Measurements from ENCODE around the gene P2RY2. TPM values are rescaled to one million over a fixed set of nuclear protein-coding genes. Genes with fewer than 3 reads are reported as not detected.
A peak's percentile ranks its signal among the peaks of the same experiment; 100 is the strongest.

Gene P2RY2
- total and polyA plus RNA-seq, 10 of the 15 experiments (the other 5 are each of a cell fraction or from before 2014, with no cell fraction given): 0.03 to 0.23 (median 0.17) TPM; not detected in 7

GRCh38 chr11:73271936-73272679, 54.0 kb downstream of the P2RY2 start, which contains the start of gene P2RY6:
Gene P2RY6, plus strand, starts transcription at chr11:73272338. Its CDS starts 24,181 bp downstream, at chr11:73296519.
- H3K4me2 ChIP-seq (ENCODE audit: control insufficient read depth, insufficient read depth): peak within 1 kb of the TSS; percentile 21; the same call in 1 of the 2 replicates
- H3K36me3 ChIP-seq (ENCODE audit: control insufficient read depth in 2 of 2, insufficient read depth in 2 of 2, low read length in 1 of 2): no peaks in the 10 kb centered on the region
- no peaks in the 10 kb centered on the region for H3K9me3 ChIP-seq (replicated peaks; ENCODE audit: control insufficient read depth, insufficient read depth, low read length)
- H3K27ac ChIP-seq (ENCODE audit: control insufficient read depth, insufficient read depth): no peak within 1 kb of the TSS; the same call in 1 of the 2 replicates
- H3K4me3 ChIP-seq: peak within 1 kb of the TSS; percentile 3; the same call in 1 of the 2 replicates
- ChIA-PET POLR2A (interaction anchor here (0.5 to 0.6 kb wide), 2 partner anchors 556 to 641 kb away, joined by 3 read pairs; no protein-coding TSS in a partner anchor), CTCF (interaction anchor here (0.6 to 1.2 kb wide), 6 partner anchors 10 to 93 kb away, joined by 3 to 4 read pairs (median 4); no protein-coding TSS in a partner anchor), RAD21 (ENCODE audit: unreplicated experiment) (no interaction called here), SMC1A (ENCODE audit: uncharacterized antibody, unreplicated experiment) (interaction anchor here (1.3 to 3.1 kb wide), 2 partner anchors 16 to 19 kb away, joined by 3 to 11 read pairs; no protein-coding TSS in a partner anchor)
- in situ Hi-C loops (cut with MboI) (no loop called here), intact Hi-C loops (cut with micrococcal nuclease; ENCODE audit: unreplicated experiment) (no loop called here)
- no peaks in the 10 kb centered on the region; a peak in 1 of 4 replicates for H3K27me3 ChIP-seq (replicated peaks in 1 of 2; ENCODE audit: control insufficient read depth in 2 of 2, insufficient read depth in 2 of 2, low read length in 1 of 2)
- BruUV-seq (replicated peaks): no TSS peak
- no peak within 1 kb of the TSS for H3K9ac ChIP-seq (ENCODE audit: control insufficient read depth, insufficient read depth, low read length)
- DNase-seq (ENCODE audit: low read depth, low spot score) (no peak), ATAC-seq (peak; percentile 71), FAIRE-seq (peak; percentile 27)
- WGBS (ENCODE audit: insufficient coverage, insufficient replicate concordance, low lambda C conversion rate, missing lambda C conversion rate): 53% methylated on average over 17 of the region's 17 CpGs
- peaks cover 36% of the 10 kb centered on the region for H3K4me1 ChIP-seq (ENCODE audit: control insufficient read depth, insufficient read depth, low read length)
- no peak within 1 kb of the TSS for H2AFZ ChIP-seq (ENCODE audit: control insufficient read depth, low read depth, low read length)
- TF ChIP-seq BCL11A (IDR thresholded peaks at IDR 0.05; ENCODE audit: low read depth, low read length) (no peak), SPI1 (IDR thresholded peaks at IDR 0.05; ENCODE audit: borderline replicate concordance, insufficient read depth, low read depth, low read length) (peak; percentile 32; the same call in 1 of the 2 replicates)
- H3K79me2 ChIP-seq (ENCODE audit: control insufficient read depth, insufficient read depth, low read length): no peaks in the 10 kb centered on the region
- H4K20me1 ChIP-seq (ENCODE audit: control insufficient read depth, insufficient read depth): no peaks in the 10 kb centered on the region

GRCh38 chr11:73272680-73273038, 54.6 kb downstream of the P2RY2 start:
- RAD21 ChIA-PET (ENCODE audit: unreplicated experiment): no interaction called here
- in situ Hi-C loops (cut with MboI): no loop called here
- POLR2A ChIA-PET: interaction anchor here (0.5 to 0.6 kb wide), 2 partner anchors 557 to 642 kb away, joined by 3 read pairs; no protein-coding TSS in a partner anchor

More at GRCh38 chr11:73272680-73273038, 54.6 kb downstream of the P2RY2 start:
- Histone ChIP-seq H3K79me2 (ENCODE audit: control insufficient read depth, insufficient read depth, low read length) (no peaks in the 10 kb centered on the region), H2AFZ (ENCODE audit: control insufficient read depth, low read depth, low read length) (no peak overlapping the region), H4K20me1 (ENCODE audit: control insufficient read depth, insufficient read depth) (no peaks in the 10 kb centered on the region), H3K27me3 (replicated peaks in 1 of 2; ENCODE audit: control insufficient read depth in 2 of 2, insufficient read depth in 2 of 2, low read length in 1 of 2) (no peaks in the 10 kb centered on the region; a peak in 1 of 4 replicates), H3K9ac (ENCODE audit: control insufficient read depth, insufficient read depth, low read length) (no peak overlapping the region), H3K4me3 (no peak overlapping the region), H3K36me3 (ENCODE audit: control insufficient read depth in 2 of 2, insufficient read depth in 2 of 2, low read length in 1 of 2) (no peaks in the 10 kb centered on the region), H3K4me1 (ENCODE audit: control insufficient read depth, insufficient read depth, low read length) (peaks cover 36% of the 10 kb centered on the region), H3K4me2 (ENCODE audit: control insufficient read depth, insufficient read depth) (no peak overlapping the region), H3K27ac (ENCODE audit: control insufficient read depth, insufficient read depth) (no peak overlapping the region), H3K9me3 (replicated peaks; ENCODE audit: control insufficient read depth, insufficient read depth, low read length) (no peaks in the 10 kb centered on the region)
- TF ChIP-seq TCF12 (IDR thresholded peaks at IDR 0.05; ENCODE audit: low read depth, low read length): no peak
- no peak for TF ChIP-seq ELK1 (IDR thresholded peaks at IDR 0.05; ENCODE audit: low read depth, low read length)
- no peak for TF ChIP-seq BCLAF1 (IDR thresholded peaks at IDR 0.05)
- intact Hi-C loops (cut with micrococcal nuclease; ENCODE audit: unreplicated experiment): no loop called here
- DNase-seq (ENCODE audit: low read depth, low spot score) (no peak), FAIRE-seq (no peak), ATAC-seq (no peak)
- SMC1A ChIA-PET (ENCODE audit: uncharacterized antibody, unreplicated experiment): interaction anchor here (1.3 to 3.1 kb wide), 2 partner anchors 16 to 18 kb away, joined by 3 to 11 read pairs; no protein-coding TSS in a partner anchor
- no TSS peak for BruUV-seq (replicated peaks)
- CTCF ChIA-PET: interaction anchor here (0.6 to 1.2 kb wide), 5 partner anchors 10 to 328 kb away, joined by 3 to 4 read pairs (median 4); no protein-coding TSS in a partner anchor
- 95% methylated on average over 7 of the region's 7 CpGs for WGBS (ENCODE audit: insufficient coverage, insufficient replicate concordance, low lambda C conversion rate, missing lambda C conversion rate)

Measured in GM12878 (cell line).